ENCODE data around the gene RFX5.

DNA sequence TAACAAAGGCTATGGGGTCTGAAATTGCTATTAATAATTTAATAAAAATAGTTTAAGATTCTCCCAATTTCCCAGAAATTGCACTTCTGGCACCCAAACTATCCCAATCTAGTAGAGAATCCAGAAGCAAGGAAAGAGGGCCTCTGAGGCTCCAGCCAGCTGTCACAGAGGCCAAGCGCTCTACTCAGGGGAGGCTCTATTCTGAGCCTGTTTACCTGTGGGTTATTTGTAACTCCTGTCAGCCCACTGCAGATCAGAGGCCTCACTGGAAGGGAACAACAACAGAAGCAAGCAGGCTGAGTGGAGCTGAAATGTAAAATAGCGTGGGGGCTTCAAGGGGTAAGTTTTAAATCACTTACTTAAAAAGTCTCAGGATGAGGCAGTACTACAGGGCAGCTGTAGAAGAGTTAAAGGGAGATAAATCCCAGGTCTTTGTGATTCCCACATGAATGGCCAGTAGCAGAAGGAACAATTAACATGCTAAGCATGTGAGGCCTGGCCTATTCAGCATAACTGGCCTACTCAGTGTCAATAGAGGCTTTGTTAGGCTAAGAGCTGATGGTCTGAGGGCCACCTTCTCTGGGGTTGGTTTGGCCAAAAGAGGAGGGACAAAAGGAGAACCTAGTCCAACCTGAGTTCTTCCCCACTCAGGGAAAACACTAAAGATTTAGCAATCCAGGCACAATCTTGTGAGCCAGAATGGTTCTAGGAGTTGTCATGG lies 52.1 kb downstream of the RFX5 start:
- no peak for TF ChIP-seq CTCF (IDR thresholded peaks at IDR 0.05; ENCODE audit: low read depth, low read length)
- TF ChIP-seq POLR2A (IDR thresholded peaks at IDR 0.05; ENCODE audit: extremely low read depth, insufficient read length): no peak
- no peak for TF ChIP-seq MAX (IDR thresholded peaks at IDR 0.05; ENCODE audit: low read depth, low read length)
- TF ChIP-seq MYC (IDR thresholded peaks at IDR 0.05; ENCODE audit: low read depth, low read length): no peak

All from NB4 (cell line).